HG03196 (cell line): ENCODE data around the gene ACTBL2.

Experiments used
- ATAC-seq: cut with Tn5 transposase; IDR thresholded peaks from one replicate; pipeline ENCODE4 v1.9.1; 2021; ENCODE audit not compliant: unreplicated experiment

ACTBL2 gene

GRCh38 chr5:57450991-57451876 lies 31.4 kb downstream of the ACTBL2 start:
- ATAC-seq = no peak

DNA sequence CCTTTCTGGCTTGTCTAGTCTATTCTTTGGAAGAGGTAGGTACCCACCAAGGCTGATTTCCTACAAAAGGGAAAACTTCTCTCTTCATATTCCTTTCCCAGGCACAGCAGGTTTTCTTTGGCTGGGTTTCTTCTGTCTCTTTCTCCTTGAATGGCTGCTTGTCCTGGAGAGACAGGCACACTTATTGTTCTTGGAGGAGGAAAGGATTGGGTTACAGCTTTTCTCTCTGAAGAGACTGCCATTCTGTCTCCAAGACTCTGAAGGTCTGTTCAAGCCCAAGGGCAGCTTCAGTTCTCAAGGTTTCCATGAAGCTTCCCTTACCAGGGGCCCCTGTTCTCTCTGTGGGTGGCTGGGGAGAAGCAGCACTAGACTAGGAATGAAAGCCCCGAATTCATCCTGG lies 33.9 kb downstream of the ACTBL2 start:
- ATAC-seq = no peak

DNA sequence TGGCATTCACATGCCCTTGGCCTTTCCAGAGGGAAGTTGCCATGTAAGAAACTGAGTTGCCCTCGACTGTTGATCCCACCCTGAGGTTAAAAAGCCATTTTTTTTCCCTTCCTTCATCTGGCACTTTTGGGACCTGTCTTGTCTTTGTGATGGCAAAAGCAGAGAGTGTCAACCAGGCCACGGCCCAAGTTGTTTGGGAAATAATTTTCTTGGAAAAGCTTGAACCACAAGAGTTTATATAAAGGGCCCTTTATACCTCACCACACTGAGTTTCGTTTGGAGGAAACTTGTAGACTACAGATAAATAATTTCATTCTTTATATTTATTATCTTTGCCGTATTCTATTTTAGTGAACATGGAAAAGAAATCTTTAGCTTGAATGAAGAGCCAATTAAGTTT lies 34.3 kb downstream of the ACTBL2 start:
- no peak for ATAC-seq

GRCh38 chr5:57447658-57448057 lies 35.0 kb downstream of the ACTBL2 start:
- ATAC-seq = no peak

GRCh38 chr5:57446966-57447365 lies 35.6 kb downstream of the ACTBL2 start:
- ATAC-seq = no peak

DNA sequence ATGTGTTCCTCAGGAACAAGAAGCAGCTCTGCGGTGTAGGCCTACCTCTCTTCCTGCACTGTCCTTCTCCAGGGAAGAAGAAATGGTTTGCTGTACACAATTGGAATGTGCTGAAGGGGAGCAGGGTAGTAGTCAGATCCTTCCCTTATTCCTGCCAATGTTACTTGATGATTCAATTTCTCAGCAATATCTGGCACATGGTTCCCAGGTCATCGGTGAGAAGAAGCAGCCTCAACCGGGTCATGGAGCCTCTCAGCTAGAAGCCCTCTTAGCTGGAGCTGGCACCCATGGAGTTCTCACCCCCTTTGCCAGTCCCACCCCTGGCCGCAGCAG lies 36.9 kb downstream of the ACTBL2 start:
- no peak for ATAC-seq

DNA sequence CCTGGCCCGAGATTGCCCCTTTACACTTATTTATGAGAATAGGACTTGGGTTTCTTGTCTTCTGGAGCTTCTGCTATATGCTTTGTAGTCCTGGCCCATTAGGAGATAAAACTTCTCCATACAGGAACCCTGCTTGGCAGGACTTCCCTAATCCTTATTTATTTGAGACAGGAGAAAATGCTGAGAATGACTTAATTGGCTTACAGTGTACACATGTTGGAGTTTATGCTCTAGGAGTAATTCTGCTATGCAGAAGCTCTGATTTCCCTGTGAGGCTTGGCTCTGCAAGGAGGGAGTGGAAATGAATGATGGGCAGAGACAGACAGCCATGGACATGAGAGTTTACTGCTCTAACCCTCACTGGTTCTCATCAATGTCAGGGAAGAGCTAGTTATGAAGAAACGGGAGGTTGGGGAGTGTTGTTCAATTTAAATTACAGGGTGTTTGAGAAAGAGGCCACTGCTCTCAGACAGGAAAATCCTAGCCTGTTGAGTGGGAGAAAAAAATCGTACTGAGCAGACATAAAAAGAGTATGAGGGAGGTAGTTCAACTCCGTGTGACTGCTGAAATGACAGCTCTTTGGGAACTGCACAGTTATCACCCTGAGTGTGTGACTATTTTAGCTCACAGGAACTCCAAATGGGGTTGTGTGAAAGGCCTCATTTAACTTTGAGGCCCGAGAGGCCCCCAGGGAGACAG lies 37.5 kb downstream of the ACTBL2 start:
- no peak for ATAC-seq

- no peak for ATAC-seq
These were observed 40.4 kb downstream of the ACTBL2 start for GRCh38 chr5:57442080-57442839.

GRCh38 chr5:57441557-57441956 lies 41.1 kb downstream of the ACTBL2 start:
- no peak for ATAC-seq

GRCh38 chr5:57439601-57440000 lies 43.0 kb downstream of the ACTBL2 start:
- no peak for ATAC-seq

- ATAC-seq = no peak
These were observed 44.4 kb downstream of the ACTBL2 start for GRCh38 chr5:57437976-57438805.

GRCh38 chr5:57436586-57436985 lies 46.0 kb downstream of the ACTBL2 start:
- no peak for ATAC-seq

GRCh38 chr5:57435701-57436134 lies 46.9 kb downstream of the ACTBL2 start:
- ATAC-seq = no peak

GRCh38 chr5:57434683-57435082 lies 47.9 kb downstream of the ACTBL2 start:
- ATAC-seq = no peak

GRCh38 chr5:57434227-57434640 lies 48.4 kb downstream of the ACTBL2 start:
- no peak for ATAC-seq

DNA sequence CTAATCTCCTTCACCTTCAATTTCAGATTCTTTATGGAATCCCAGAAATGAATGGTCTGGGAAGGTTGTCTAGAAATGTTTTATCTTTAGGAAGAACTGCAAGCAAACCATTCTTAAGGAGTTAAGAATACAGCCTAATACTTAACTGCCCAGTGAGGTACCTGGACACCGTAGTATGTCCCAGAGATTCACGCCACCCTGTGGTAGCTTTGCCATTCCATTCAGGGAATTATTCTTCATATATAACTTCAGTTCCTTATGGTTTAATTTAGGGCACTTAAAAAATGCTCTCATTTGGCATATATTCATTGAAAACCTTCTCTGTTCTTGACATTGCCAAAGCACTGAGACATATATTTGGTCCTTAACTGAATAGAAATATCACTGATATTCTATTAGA lies 49.7 kb downstream of the ACTBL2 start:
- no peak for ATAC-seq

- no peak for ATAC-seq
These were observed 50.9 kb downstream of the ACTBL2 start for GRCh38 chr5:57431759-57432158.
